DMS153 (cell line): Measurements from ENCODE around the gene POLE2.
"Not testable (repeated sequence)": the region's sequence is repeated elsewhere in the genome, so short reads cannot be mapped to it uniquely, and the experiment has no call there.

ENCODE experiments used
- DNase-seq: peaks from one replicate; lab custom pipeline; 2025; lab: John Stamatoyannopoulos, UW

The POLE2 gene

GRCh38 chr14:49659526-49660455 lies 28.2 kb downstream of the POLE2 start:
- DNase-seq, result no peak

GRCh38 chr14:49657500-49657899 lies 30.5 kb downstream of the POLE2 start:
- DNase-seq, result not testable (repeated sequence)

- DNase-seq, result no peak
Observed at GRCh38 chr14:49654511-49654910, 33.5 kb downstream of the POLE2 start.

- no peak for DNase-seq
Observed at GRCh38 chr14:49653508-49653907, 34.5 kb downstream of the POLE2 start.

- no peak for DNase-seq
Observed at GRCh38 chr14:49642163-49642562, 45.9 kb downstream of the POLE2 start.

- no peak for DNase-seq
Observed at GRCh38 chr14:49641697-49642129, 46.3 kb downstream of the POLE2 start.

GRCh38 chr14:49640540-49641417 lies 47.2 kb downstream of the POLE2 start:
- no peak for DNase-seq

- no peak for DNase-seq
Observed at GRCh38 chr14:49637534-49638078, 50.4 kb downstream of the POLE2 start.

GRCh38 chr14:49636866-49637265 lies 51.1 kb downstream of the POLE2 start:
- DNase-seq, result no peak

GRCh38 chr14:49634547-49635334 lies 53.3 kb downstream of the POLE2 start, which contains the start of gene DNAAF2:
Gene DNAAF2 (minus strand): TSS chr14:49635244. CDS start chr14:49635149, 95 bp downstream.
- DNase-seq, result peak; percentile 33

- DNase-seq, result peak; percentile 89
Observed at GRCh38 chr14:49633640-49634546, 54.1 kb downstream of the POLE2 start.

- no peak for DNase-seq
Observed at GRCh38 chr14:49623941-49624839, 63.8 kb downstream of the POLE2 start.

GRCh38 chr14:49623387-49623786 lies 64.6 kb downstream of the POLE2 start:
- DNase-seq, result no peak

GRCh38 chr14:49622022-49622607 lies 65.9 kb downstream of the POLE2 start:
- no peak for DNase-seq

GRCh38 chr14:49621114-49621881 lies 66.7 kb downstream of the POLE2 start:
- DNase-seq, result peak; percentile 35

GRCh38 chr14:49620182-49621113 lies 67.6 kb downstream of the POLE2 start, which contains the start of the genes MGAT2 and RPL36AL:
Gene MGAT2 (plus strand): TSS chr14:49620799. CDS start chr14:49621269, 470 bp downstream.
Gene RPL36AL (minus strand): TSS chr14:49620626. CDS start chr14:49619104, 1,522 bp downstream.
- DNase-seq, result peak; percentile 97

GRCh38 chr14:49619730-49620129 lies 68.3 kb downstream of the POLE2 start:
- DNase-seq, result no peak
